ENCODE results near the gene DUSP7.

- TF ChIP-seq JUN (CRISPR knock-in tag; IDR thresholded peaks at IDR 0.05) (no peak), CTCF (IDR thresholded peaks at IDR 0.05) (no peak), SP1 (CRISPR knock-in tag; conservative IDR thresholded peaks at IDR 0.05) (no peak)
These were observed 26.6 kb upstream of the DUSP7 start for GRCh38 chr3:52082951-52083350.

All from WTC11 (cell line).